Activated gamma-delta T cell treated with Interleukin-2 at 50 U/mL for 16 hours (primary cell): ENCODE results near the gene RCL1.

Experiments used
- DNase-seq: peaks from one replicate; pipeline ENCODE4 v3.0.0-alpha.2; 2020

RCL1 gene

DNA sequence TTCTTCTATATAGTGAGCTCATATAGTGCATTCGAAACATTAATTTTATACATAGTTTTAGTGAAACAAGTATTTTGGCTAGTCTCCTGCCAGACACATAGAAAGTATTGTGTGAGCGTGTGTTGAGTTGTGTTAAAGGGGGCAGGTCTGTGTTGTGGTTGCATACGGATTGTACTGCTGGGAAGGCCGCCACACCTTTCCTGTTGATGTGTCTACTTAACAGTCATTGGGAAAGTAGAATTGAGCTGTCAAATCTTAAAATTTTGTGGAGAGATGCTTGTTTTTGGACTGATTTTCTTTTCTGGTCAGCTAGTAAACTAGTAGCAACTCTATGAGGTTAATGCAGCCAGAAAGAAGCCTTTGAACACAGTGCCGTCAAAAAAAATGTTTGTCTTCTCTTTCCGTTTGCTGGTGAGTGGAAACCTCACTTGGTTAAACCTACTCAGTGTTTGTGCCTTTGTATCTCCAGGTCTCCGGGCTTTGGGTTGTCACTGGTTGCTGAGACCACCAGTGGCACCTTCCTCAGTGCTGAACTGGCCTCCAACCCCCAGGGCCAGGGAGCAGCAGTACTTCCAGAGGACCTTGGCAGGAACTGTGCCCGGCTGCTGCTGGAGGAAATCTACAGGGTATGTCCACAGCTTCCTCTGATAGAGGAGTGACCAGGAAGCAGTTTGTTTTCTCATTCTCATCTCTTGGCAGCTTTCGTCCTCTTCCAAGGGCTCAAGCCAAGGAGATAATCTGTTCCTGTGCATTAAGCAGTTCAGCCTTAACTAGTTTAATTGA lies 51.5 kb downstream of the RCL1 start:
- DNase-seq = no peak

DNA sequence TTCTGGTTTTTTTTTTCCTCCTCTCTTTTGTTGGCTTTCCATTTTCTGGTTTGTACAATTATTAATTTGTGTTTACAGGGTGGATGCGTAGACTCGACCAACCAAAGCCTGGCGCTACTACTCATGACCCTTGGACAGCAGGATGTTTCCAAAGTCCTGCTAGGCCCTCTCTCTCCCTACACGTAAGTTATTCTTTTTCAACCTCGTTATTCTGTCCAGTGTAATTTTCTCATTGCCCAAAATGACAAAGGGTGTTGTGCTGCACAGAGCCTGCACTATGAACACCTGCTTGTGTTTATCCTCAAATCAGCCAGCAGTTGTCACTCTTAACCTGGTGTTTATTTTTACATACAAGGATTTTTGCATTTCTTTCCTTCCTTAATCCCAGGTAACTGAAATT lies 56.6 kb downstream of the RCL1 start:
- DNase-seq = no peak

DNA sequence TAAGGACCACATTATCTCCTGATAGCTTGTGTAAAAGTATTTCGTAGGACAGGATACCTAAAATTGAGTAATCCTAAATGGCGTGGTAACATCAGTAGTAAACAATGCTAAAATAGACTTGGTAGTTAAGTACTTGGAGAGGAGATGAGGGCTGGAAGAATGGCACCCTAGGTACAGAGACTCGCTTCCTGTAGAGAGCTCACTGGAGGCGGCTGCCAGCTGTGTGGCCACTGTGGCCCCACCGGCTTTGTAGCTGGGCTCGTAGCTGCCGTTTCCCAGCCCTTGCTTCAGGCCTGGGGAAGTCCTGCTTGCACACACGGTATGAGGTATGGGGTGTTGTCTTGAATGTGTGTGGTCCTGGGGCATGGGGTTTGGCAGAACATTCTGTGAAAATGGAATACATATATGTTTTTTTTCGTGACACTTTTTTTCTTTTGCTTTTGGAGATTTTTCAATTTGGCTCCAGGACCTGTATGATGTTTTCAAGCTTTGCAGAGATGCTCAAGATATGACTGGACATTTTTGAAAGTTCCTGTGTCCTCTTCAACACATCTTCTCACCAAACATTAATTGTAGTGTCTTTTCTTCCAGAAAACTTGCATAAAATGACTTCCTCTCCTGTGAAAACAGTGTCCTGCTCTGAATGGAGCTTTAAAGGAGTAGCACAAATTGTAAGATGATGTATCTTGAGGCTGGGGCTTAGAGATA lies 58.0 kb downstream of the RCL1 start:
- no peak for DNase-seq

DNA sequence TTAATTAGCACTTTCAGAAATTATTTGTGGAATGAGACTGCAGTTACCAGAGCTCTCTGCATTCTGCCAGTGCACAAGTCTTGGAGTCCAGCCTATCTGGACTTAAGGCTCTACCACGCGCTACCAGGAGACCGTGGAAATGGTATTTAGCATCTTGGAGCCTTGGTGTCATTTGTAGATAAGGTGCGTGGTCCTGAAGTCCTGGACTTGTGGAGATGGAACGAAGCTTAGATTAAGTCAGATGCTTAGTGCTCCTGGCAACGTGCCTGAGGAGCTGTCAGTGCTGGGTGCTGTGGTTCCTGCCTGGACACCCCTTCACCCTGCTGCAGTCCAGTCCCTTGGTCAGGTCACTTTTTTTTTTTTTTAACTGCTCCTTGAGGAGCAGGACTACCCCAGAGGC lies 59.7 kb downstream of the RCL1 start:
- no peak for DNase-seq

DNA sequence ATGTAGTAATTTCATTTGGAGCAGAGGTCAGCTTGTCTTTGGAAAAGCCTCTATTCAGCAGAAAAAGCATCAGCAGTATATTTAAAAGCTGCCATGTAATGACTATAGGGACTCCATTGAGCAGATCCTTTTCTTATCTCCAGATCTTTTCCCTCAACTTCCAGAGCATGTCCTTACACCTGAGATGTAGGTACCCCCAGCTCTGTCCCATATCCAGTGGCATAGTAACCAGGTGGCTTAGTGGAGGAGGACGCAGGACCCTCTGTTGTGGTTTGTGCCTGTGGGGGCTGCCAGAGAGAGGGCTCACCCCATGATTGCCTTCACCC lies 61.5 kb downstream of the RCL1 start:
- no peak for DNase-seq

DNA sequence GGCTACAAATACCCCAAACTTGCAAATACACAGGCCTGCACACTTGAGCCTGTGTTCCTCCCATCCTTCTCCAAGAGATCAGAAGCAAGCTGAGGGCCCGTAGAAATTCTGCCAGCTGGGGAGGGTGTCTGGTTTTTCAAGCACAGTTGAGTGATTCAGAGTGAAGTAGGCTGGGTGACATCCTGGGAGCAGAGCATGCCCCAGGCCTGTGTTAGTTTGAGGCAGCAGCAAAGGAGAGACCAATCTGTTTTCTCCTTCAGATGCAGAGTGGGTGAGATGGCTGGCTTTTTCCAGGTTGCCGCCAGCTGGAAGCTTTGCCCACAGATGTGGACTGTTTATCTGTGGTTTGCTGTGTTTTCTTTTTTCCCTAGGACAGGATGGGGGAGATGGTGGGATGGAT lies 63.1 kb downstream of the RCL1 start:
- no peak for DNase-seq

DNA sequence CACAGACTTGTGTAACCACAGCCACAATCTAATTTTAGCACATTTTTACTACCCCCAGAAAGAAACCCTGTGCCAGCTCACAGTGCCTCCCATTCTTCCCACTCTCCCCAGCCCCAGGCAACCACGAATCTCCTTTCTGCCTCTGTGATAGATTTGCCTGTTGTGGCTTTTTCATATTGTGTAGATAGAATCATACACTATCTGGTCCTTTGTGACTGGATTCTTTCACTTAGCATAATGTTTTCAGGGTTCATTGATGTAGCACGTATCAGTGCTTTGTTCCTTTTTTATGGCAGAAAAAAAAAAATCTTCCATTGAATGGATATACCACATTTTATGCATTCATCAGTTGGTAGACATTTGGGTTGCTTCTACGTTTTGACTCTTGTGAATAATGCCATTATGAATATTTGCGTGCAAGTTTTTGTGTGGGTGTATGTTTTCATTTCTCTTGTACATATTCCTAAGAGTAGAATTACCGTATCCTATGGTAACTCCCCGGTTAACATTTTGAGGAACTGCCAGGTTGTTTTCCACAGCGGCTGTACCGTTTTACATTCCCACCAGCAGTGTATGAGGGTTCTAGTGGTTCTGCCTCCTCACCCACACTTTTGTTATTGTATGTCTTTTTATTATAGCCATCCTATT lies 64.5 kb downstream of the RCL1 start:
- DNase-seq = no peak

DNA sequence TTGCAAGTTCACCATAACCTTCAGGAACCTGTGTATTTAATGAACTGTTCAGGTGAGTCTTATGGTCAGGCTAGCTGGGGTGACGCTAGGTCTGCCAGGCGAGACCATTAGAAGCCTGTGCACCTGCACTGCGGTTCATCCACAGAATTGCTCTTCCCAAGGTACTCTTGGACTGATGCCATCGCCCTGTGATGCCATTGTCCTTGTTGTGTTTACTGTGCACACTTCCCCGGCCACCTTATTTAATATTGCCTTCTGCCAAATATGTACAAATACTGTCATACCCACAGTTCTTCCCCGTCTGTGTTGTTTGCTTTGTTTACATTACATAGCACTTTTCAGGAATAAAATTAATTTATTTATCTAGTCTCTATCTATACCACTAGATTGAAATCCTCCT lies 66.3 kb downstream of the RCL1 start:
- DNase-seq = no peak

DNA sequence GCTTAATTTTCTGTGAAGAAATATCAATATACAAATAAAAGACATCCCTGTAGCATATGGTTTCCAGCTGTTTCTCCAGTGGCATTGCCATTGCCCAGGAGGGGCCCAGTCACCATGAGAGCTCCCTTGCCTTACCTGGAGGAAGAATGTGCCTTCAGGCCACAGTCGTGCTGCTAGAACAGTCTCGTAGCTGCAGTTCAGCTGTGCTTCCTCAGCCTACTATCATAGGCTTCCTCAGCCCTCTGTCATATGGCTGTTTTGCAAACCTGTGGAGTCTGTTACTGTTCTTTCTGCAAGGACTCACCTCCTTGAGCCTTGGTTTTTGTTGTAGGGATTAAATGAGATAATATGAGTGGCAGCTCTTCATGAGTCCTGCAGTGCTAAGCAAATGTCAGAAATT lies 67.6 kb downstream of the RCL1 start:
- no peak for DNase-seq

DNA sequence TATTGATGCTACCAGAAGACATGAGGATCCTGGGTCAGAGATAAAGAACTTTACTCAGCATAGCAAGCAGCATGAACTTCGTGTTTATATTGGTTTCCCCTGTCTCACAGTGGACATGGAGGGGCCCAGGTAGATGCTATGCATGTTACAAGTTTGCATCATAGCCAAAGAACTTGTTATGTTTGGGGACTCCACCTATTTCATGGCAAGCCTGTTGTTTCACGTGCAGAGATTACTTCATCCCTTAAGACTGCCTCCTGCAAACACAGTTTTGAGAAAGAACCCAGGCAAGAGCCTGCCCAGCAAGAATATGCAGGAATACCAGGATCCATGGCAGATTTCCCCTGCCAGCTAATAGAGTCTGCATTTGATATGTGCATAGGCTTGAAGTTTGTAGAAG lies 68.4 kb downstream of the RCL1 start:
- no peak for DNase-seq

DNA sequence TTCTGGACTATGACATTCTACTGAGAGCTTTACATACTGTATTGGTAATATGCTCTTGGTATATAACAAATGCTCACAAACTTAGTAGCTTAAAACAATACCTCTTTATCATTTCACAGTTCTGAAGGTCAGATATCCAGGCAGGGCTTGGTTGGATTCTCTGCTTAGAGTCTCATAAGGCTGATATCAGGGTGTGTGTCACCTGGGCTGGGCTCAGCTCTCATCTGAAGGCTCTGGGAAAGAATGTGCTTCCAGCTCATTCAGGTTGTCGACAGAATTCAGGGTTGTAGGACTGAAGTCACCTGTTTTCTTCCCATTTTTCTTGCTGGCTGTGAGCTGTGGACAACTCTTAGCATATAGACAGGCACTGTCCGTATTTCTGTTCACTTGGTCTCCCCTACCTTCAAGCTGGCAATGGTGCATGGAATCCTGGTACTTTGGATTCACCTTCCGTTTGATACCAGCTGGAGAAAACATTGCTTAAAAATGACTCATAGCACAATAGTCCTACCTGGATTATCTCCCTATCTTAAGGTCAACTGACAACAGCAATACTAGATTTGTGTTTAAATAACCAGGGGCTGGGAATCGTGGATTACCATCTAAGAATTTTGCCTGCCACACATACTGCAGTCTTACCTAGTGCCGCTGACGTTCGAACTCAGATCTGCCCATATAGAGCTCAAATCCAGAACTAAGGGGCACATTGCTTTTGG lies 69.2 kb downstream of the RCL1 start:
- no peak for DNase-seq

DNA sequence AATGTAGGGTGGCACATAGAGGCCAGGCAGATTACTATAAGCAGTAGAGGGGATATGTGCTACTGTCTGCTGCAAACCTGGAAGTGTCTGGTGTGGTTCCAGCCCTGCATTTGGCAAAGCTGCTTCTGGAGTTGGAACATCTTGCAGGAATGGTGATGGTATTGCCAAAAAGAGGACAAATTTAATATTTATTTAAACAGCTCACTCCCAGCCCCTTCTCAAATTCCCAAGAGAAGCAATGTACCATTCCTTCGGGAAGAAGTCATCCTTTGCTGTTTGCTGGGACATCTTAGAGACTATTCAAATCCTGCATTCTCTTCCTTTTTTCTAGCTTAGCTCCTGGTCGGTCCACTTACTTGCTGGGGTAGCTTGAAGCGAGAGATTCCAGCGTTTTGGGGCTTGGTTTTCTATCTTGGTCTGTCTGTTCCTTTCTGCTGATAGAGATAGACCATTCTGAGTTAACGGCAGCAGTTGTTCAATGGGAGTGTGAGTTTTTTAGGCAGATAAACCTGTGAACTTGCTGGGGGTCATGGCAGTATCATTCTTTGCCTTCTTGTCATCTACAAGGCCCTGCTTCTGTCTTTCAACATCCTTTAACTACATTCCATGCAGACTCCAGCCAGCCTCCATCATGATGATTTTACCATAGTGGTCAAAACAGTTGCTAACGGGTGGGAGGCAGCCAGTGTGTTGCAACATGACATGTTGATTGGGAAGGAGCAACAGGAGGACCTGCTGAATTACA lies 69.9 kb downstream of the RCL1 start:
- no peak for DNase-seq

DNA sequence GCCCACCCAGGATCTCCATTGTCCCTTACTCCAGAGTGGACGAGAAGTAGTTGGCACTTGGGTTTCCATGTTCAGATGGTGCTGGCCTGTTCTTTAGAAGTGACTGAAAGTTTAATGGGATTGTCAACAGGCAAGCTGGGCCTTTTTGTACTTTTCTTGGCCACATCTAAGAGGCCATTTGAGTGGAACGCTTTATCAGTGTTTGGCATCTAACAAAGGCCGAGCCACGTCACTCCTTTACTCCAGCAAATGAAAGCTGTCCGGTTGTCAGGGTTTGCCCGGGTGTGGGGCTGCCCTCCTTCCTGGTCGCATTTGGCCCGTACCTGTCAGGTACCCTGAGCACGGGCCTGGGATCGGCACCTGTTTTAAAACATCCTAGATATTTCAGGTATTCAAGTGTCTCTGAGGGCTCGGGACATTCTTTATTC lies 71.5 kb downstream of the RCL1 start:
- no peak for DNase-seq

DNA sequence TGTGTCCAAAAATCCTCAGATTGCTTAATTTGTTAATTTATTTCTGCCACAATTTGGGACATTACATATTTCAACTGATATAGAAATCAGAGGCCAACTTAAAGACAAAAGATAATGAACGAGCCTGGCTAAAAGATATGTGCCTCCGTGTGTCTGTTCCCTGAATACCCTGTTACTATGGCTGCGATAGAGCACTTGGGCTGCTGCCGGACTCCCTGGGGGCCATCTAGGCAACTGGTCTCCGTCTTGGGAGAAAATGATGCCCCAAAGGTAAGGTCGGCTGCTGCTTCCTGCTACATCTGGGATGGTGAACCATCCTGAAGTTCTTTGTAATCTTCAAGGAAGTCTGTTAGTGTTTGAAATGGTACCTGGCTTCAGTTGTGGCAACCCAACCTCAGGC lies 72.0 kb downstream of the RCL1 start:
- DNase-seq = no peak

DNA sequence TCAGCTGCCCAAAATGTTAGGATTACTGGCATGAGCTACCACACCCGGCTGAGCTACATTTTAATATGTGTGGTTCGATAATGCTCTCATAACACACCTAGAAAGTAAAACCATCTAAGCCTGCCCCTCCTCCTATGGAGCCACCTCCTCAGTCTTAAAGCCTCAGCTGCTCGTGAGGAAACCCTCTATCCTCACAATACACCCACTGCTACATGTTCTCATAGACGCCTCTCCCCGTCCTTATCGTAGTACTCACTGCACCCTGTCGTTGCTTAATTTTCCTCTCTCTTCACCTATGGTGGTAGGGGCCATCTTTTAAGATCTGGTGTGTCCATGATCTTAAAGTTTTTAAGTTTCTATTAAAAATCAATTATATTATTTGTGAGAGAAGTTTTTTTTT lies 72.9 kb downstream of the RCL1 start:
- no peak for DNase-seq

DNA sequence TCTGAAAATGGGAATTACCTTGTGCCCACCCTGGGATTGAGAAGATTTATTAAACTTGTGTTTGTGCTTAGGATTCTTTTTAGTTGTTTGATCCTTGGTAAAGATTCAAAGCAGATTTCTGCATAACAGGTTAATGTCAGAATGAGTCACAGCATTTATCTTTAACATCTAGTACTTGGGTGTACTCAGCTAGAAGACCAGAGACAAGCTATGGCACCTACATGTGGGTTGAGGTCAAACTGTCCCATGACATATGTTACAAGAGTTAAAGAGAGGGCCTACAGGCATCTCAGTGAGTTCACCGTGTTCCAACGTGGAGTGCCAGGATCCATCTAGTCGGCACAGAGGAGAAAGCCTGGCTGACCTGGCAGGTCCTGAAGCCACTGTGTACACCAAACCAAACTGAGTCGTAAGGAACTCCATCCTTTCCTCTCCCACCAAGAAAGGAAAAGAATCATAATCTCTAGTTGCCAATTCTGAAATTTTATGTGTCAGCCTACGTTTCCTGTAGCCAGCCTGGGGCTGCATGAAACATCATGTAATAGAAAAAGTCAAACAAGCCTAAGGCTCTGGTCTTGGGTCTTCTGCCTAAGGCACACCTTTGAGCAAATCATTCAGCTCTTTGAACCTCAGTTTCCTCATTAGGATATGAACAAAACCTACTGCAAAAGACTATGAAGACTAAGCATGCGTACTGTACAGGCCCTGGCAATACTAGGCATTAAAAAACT lies 73.7 kb downstream of the RCL1 start:
- no peak for DNase-seq

DNA sequence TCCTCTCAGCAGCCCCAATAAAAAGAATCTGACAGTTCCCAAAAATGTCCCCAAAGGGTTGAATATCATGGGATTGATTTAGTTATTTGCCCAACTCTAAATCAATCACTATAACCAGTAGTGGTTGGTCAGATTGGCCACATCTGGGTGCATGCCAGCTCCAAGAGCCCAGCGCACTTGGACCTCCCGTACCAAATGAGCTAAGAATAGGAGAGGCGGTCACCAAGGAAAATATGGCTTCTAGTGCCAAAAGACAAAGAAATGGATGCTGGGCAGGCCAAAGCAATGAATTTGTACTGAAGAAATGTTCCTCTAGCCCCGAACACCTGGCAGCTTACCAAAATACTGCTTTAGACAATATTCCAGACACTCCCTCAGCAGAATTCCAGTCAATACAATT lies 80.3 kb downstream of the RCL1 start:
- no peak for DNase-seq

DNA sequence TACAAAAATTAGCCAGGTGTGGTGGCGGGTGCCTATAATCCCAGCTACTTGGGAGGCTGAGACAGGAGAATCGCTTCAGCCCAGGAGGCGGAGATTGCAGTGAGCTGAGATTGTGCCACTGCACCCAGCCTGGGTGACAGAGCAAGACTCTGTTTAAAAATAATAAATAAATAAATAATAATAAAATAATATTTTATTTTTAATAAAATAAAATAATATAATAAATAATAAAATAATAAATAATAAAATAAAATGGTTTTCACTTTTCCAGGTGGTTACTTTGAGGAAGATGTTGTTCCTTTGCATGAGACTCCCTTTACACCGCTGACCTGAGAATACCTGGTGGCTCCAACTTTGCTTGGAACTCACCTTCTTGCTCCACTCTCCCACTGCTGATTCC lies 82.8 kb downstream of the RCL1 start:
- DNase-seq = no peak

DNA sequence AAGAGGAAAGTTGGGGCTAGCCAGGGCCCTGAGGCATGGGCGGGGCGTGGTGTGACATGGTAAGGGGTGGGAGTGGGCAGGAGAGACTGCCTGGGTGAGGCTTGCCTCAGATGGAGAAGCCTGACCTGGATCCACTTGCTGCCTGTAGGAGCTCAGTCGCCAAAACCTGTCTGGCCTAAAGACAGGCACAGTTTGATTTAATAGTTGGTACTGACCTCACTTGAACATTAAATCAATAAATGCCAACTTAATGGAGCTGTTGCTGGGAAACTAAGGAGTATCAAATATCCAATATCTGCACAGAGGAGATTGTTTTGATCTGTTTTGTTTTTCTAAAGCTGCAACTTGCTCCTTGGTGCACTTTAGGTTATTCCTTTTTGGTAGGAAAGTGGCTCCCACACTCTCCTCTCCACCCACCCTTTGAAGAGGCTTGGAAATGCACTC lies 86.4 kb downstream of the RCL1 start:
- no peak for DNase-seq

DNA sequence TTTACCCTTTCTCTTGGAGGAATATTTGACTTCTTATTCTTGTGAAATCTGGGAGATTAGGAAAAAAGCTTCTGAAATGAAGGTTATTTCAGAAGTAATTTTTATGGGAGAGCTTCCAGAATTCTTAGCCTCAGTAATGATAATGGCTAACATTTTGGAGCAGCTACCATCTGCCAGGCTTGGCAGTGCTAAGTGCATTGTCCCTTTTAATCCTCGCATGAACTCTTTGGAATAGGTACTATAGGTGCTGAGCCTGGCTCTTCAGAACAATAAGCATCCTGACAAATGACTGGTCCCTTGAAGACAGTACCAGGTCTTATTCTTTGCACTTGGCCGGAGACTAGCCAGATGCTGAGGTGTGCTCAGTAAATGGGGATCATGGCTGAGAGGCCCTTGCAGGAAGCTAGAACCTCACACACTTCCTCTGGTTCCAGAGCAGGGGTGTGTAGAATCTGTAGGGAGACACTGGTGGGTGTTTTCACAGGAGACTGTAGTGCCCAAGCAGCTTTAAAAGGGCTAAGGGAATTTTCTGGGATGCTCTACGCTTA lies 90.7 kb downstream of the RCL1 start:
- DNase-seq = no peak

DNA sequence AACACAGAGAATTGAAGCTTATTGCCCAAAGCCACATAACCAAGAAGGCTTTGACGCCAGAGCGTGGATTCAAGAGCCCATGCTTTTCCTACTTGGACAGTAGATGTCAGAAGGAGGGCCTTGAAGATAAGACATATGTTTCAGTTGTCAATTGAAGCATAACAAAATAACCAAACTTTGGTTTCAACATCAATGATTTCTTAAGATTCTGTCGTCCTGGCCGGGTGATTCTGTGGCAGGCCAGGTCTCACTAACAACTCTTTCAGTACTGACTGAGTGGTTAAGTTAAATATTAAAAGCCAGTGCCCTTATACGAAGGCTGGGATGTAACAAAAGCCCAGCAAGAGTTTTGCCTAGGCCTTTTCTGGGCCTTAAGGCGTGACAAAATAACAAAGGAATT lies 94.0 kb downstream of the RCL1 start:
- no peak for DNase-seq

DNA sequence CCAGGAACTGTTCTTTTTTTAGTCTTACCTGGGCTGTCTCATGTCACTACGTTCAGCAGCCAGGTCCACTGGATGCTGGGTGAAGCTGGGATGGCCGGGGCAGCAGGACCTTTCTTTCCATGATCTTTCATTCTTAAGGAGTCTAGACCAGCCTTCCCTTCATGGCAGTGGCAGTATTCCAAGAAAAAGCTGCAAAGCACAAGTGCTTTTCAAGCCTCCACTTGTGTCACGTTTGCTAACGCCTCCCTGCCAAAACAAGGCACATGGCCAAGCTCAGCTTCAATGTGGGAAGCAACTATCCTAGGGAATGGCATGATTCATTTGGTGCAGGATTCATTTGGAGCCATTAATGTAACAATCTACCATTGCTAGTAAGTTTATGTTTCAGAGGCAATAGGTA lies 94.8 kb downstream of the RCL1 start:
- DNase-seq = no peak
